Ovary (tissue), 3 donors: ENCODE measurements around the gene LIN28A.

Experiments
- CTCF ChIP-seq, 3 donors: fragments of 450-650 bp in 2 of 3; fragments of 200-600 bp in 1 of 3; IDR thresholded peaks; one replicate each; pipeline versions ENCODE4 v1.5.1 to v1.8.0; 2016 to 2022; ENCODE audit warnings: antibody characterized with exemption in 3 of 3, mild to moderate bottlenecking in 1 of 3
- EP300 ChIP-seq: sonication (generic); formaldehyde crosslinking; IDR thresholded peaks from one replicate; pipeline ENCODE4 v1.6.1; 2017; ENCODE audit warnings: antibody characterized with exemption
- POLR2A ChIP-seq: fragments of 450-650 bp; IDR thresholded peaks from one replicate; pipeline ENCODE4 v1.6.1; 2017; ENCODE audit warnings: antibody characterized with exemption, mild to moderate bottlenecking, moderate library complexity
- donor health status: DM: no; HTN: no; CAD: no.

- TF ChIP-seq CTCF (IDR thresholded peaks at IDR 0.05): no peak
- no peak for TF ChIP-seq POLR2A
- TF ChIP-seq EP300: no peak
Measured at GRCh38 chr1:26378879-26379251, 31.8 kb upstream of the LIN28A start.
